HG02884 (cell line): ENCODE results near the gene SPTLC1.

Experiments
- ATAC-seq: cut with Tn5 transposase; IDR thresholded peaks from one replicate; pipeline ENCODE4 v1.9.1; 2021; ENCODE audit warnings: mild to moderate bottlenecking, moderate library complexity; ENCODE audit not compliant: unreplicated experiment

Gene SPTLC1

DNA sequence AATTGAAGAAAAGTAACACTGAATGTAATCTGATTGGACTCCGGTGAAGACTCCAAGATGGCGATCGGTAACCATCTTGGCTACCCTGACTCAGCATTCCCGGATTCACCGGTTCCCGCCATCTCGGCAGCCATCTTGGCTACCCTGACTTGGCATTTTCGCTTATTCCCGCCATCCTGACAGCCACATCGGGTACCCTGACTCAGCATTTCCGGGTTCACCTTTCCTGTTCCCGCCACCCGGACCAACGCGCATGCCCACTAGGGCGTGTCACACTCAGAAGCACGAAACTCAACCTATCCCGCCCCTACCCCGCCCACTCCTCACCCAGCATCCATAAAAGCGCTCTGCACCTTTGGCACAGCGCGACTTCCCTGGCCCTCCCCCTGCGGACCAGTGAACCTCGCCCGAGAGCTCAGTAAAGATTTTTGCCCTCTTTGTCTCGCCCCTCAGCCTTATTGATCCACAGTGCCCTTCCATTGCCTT is 17.2 kb downstream of the SPTLC1 start:
- no peak for ATAC-seq

DNA sequence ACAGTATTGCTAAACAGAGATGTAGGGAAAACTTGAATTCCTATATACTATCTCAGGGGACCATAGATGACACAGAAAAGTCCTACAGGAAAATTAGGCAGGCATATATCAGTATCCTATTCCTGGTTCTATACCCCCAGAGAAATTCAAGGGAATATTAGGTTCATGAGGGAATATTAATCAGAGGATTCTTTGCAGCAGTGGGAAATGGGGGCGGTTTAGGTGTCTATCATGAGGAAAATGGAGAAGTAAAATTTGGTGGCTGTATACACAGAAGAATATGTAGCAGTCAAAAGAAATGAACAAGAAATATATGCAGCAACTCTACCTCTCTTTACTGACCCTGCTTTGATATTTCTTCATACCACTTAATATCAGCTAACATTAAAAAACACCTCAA is 20.0 kb downstream of the SPTLC1 start:
- no peak for ATAC-seq

DNA sequence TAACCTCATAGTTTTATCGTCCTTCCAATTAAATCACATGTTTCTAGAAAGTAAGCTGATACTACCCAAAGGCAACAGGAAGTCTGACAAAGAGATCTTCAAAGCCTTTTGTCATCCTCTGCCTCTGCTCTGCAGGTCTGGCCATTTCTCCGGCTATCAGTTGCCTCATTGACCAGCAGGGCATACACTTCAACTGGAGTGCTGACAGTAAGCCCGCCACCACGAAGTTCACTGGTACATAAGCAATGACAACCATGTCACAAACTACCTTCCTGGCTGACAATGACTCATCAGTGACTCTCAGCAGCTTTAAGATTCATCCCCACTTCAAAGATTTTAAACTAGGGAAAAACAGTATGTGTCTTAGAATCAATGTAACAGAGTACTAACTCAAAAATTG is 20.6 kb downstream of the SPTLC1 start:
- ATAC-seq: no peak

DNA sequence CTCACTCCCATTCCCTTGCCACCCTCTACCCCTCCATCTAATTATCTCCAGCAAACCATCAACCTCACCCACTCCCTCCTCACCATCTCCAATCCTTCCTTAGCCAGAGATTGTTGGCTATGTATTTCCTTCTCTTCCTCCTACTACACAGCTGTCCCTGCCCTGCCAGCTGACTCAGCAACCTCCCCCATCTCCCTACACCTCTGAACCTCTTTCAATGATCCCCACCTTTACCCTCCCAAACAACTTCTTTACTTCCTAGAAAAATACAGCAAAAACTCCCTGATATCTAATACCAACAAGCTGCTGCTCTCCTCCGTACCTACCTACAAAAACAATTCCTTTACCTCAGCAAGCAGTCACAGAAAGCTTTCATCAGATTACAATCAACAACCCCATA is 37.3 kb downstream of the SPTLC1 start:
- ATAC-seq: no peak

DNA sequence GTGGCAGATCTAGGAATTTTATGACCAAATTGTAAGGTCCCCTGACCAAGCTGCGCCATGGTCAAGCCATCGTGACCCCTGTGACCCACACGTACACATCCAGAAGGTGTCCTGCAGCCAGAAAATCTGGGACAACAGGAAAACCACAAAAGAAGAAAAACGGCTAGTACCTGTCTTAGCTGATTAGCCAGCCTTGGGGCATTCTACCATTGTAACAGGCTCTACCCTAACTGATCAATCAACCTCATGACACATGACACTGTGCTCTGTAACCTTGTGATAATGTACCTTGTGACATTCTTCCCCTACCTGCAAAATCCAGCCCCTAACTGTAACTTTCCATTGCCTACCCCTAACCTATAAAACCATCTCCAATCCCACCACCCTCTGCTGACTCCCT is 43.6 kb downstream of the SPTLC1 start:
- no peak for ATAC-seq

DNA sequence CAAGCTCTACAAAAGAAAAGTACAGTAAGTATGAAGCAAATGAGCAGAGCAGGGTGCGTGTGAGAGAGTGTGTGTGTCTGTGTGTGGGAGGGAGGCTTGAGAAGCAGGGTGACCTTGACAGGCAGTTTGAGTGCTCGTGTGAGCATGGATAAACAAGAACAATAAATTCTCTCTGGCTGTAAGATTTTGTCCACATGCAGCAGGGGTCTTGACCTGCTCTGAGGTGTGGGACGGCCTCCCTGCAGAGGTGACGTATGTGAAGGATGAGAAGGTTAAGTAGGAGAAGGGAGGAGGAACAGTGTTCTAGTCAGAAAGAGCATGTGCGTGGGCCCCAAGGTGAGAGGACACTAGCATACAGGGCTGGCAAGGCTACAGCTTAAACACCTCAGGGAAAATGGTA is 49.0 kb downstream of the SPTLC1 start:
- ATAC-seq: no peak

DNA sequence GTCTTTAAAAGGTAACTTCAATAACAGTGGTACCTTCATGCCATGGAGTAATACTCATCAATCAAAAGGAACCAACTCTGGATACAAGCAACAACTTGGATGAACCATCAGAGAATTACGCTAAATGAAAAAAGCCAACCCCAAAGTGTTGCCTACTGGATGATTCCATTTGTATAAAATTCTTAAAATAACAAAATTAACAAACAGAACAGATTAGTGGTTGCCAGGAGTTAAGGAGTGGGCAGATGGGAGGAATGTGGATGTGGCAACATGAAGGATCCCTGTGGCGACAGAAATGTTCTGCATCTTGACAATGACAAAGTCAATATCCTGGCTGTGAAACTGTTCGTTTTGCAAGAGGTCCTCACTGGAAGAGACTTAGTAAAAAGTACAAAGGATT is 50.5 kb downstream of the SPTLC1 start:
- ATAC-seq: no peak

DNA sequence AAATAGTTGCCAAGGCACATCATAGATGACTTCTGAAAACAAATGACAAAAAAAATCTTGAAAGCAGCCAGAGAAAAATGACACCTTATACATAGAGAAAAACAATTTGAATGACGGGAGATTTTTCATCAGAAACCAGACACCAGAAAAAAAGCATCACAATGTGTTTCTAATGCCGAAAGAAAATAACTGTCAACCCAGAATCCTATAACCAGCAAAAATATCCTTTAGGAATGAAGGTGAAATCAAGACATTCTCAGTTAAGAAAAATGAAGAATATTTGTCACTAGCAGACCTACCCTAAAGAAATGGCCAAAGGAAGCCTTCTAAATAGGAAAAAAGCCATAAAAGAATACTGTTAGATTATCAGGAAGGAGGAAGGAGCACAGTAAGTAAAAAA is 54.0 kb downstream of the SPTLC1 start:
- ATAC-seq: no peak

DNA sequence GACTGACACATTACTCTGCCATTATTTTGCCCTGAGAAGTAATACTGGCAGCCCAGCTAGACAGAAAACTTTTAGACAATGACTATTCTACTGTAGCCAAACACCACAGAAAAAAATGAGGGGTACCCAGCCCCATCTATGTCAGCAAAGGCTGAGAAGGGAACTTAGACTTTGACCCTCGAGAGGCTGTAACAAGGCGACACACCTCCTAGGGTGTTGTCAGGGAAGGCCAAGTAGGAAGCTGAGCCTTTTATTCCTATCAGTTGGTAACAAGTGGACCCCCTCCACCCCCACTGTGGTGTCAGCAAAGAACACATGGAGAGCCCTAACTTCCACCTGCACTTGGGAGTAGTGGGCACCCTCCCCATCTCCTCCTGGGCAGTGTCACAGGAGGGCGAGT is 55.6 kb downstream of the SPTLC1 start:
- no peak for ATAC-seq

DNA sequence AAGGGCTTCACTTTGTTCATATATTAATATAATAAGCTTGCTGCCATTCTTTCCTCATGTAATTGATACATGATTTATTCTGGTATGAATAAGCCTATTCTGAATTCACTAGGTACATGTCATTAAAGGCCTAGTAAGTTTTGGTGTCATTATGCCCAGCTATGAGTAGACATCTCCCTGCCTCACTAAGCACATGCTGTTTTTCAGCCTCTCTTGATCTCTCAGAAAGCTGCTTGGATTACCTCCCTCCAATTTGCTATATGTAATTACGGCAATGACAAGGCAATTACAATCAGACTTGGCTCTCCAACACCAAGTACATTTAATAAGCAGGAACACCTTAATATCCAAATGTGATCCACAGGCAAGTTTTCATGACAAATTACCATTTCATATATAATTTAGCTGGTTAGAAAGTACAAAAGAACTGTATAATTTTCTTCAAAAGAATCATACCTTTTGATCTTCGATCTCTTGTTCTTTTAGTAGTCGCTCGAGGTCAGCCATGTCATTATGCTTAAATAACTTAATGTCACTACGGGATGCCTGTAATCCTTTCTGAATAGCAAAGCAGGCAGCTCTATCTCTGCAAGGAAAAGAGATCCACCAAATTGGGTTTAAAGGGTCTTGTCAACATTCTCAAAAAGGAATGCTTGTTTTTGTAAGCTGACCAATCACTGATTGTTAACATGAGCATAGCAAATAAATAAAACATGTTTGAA is 56.3 kb downstream of the SPTLC1 start:
- no peak for ATAC-seq

DNA sequence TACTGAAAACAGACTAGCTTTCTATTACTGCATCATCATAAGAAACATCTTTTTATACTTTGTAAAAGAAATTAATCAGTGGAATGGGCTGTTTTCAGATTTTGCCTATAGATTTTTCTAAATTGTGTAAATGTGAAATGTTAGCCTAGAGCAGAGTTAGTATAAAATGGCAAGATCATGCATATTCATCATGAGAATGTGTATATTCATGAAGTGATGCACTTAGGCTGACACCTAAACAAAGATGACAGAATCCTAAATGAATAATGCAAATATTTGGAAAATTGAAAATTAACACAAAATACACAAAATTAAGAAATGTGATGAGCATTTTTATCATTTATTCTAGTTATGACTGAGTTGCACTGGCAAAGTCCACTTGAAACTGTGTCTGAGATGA is 57.2 kb downstream of the SPTLC1 start:
- ATAC-seq: no peak

DNA sequence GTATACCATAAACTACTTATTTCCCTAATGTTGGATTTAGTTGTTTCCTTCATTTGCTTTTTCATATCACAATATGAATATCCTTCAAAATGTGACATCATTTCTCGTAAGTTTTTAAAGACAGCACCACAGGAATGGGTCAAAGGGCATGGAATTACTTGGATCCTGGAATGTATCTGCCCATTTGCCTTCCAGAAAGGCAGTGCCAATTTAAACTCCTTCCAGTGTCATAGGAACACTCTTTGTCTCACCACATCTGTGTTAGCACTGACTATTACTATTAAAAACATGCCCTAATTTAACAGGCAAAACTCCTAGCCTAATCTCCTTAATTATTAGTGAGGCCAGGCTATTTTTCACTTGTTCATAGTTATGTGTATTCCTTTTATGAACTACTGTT is 58.0 kb downstream of the SPTLC1 start:
- no peak for ATAC-seq

DNA sequence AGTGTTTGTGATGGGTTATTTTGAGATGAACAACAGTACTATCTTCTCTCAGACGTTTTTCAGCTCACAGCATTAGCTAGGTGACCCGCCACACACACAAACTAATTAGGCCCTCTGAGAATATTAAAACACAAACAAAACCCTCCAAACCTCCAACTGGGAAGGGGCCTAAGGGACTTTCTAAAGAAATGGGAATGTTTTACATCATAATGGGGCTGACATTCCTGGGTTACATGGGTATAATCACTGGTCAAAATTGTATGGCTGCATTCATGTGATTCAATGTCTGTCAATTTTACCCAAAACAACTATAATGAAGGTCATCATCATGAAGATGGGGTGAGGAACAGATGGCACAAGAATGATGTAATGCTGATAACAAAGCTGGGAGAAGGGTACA is 59.6 kb downstream of the SPTLC1 start:
- ATAC-seq: no peak

DNA sequence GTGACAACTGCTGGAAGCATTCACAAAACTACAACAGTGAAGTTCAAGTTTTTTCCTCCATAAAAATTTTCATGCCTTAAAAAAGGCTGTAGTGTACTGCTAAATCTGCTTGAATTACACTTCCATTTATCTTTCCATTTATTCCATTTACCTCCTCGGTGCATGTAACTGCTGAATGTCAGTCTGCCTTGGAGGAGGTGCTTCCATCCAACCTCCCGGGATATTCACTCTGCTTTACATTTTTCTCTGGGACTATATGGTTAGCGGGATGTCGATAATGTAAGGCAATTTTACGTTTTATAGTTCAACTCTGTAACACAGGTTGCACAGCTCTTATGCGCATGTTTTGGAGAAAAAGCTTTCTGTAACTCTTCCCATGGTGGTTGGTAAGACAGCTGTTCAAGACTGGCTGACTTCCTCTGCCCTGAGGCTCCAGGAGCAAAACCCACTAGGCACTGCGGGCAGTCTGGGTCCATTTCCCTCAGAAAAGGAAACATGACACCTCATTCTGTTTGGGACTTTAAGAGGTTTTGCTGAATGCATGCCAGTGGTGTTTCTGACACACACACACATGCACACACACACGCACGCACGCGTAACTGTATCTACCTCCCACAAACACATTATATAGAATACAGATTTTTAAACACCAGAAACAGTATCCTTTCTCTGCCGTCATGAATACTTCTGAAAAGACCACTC is 66.1 kb downstream of the SPTLC1 start:
- no peak for ATAC-seq

DNA sequence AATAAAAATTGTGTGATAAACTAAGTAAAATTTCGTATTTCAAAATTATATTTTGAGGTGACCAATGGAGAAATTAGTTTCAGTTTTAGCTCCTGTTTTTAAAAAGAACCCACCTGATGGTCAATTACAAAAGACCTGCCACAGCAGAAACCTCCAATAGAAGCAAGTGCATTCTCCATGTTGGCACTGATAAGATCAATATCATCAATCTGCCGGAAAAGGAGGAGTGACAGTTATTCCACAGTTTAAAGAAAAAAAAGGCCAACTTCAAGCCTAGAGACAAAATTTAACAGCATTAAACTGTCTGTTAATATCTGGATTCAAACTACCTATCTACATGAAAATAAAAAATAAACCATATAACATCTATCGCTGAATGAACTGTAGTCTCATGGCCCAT is 67.7 kb downstream of the SPTLC1 start:
- no peak for ATAC-seq

DNA sequence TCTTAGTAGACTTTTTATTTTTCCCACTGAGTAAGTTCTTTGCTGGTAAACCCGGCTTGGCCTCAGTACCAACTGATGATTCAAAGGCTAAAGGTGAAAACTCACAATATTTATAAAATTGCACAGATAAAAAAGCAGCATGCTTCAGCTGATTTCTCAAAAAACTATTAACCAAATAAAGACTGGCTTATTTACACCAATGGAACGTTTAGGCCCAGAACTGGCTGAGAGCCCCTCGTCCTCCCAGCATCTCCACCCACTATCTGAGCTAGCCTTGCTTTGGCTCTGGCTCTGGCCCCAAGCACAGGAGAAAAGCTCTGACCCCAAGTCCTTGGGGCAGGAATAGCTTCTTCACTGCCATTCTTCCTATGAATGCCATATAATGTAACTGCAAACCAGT is 68.5 kb downstream of the SPTLC1 start:
- no peak for ATAC-seq

DNA sequence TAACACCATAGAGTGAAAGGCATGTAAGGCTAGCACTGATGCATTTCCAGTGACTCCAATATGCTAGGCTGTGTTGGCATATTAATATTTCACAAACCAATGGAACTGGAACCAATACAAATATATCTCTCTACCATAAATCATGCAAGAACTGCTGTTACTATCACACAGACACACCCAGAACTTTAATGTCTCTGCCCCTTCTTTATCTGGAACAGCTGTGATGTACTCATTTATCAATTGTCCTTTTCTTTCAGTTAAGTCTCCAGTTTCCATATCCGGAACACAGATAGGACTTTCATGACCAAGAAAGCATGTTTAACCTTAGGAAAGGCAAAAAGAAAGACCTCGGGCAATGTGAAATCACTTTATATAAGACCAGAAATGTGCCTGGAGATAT is 70.3 kb downstream of the SPTLC1 start:
- ATAC-seq: no peak

DNA sequence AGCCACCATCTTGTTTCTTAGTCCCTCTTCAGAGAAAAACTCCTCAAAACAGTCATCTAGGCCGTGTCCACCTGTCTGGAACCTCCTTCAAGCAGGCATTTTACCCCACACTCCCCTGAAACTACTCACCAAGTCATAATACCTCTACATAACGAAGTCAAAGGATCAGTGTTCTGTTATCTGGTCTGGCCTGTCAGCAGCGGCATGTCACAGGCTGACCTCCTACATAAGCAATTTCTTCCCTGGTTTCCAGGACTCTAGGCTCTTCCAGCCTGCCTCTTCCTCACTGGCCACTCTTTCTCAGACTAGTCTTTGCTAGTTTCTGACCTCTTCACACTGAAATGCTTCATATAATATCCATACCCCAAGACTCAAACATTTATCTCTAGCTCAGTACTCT is 72.2 kb downstream of the SPTLC1 start:
- ATAC-seq: no peak

DNA sequence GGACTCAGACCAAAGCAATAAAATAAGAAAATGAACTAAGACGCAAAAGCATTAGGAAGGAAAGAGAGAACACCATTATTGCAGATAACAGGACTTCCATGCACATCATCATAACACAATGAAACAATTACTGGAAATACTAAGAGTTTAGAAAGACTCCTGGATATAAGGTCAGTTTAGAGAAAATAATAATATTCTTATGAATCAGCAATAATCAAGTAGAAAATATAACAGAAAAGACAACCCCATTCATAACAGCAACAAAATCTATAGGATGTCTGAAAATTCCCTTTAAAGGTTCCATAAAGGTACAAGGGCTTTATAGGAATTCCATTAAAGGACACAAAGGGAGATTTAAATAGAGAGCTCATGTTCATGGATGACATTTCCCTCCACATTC is 73.0 kb downstream of the SPTLC1 start:
- no peak for ATAC-seq

DNA sequence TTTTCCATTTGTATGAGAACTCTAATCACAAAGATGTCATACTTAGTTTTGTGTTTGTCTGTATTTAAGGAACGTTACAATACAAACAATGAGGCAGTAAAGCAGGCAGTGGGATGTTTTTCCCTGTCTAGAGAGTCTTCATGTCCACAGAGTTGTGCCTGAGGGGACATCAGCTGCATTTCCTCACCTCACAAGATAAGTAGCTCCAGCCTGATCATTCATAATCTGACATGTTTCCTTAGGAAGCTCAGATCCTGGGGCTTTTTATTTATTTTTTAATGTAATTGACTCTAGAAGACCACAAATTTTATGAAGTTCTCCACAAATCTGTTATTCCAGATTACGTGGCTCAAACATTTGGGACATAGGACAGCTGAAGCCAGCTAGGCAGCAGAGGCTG is 78.5 kb downstream of the SPTLC1 start:
- no peak for ATAC-seq

DNA sequence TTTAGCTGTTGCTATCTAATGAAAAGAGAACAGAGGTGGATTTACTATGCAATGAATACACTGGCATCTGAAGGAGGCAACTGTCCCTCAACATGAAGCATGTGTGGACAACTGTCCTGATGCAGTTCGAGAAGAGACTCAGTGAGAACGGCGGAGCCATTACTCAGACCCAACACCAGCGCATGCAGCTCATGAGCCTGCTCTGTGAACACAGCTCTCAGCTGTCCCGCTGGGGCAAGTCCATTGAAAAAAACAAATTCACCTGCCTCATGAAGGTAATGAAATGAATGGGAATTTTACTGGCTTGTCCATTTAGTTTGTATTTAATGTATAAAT is 78.8 kb downstream of the SPTLC1 start:
- no peak for ATAC-seq

DNA sequence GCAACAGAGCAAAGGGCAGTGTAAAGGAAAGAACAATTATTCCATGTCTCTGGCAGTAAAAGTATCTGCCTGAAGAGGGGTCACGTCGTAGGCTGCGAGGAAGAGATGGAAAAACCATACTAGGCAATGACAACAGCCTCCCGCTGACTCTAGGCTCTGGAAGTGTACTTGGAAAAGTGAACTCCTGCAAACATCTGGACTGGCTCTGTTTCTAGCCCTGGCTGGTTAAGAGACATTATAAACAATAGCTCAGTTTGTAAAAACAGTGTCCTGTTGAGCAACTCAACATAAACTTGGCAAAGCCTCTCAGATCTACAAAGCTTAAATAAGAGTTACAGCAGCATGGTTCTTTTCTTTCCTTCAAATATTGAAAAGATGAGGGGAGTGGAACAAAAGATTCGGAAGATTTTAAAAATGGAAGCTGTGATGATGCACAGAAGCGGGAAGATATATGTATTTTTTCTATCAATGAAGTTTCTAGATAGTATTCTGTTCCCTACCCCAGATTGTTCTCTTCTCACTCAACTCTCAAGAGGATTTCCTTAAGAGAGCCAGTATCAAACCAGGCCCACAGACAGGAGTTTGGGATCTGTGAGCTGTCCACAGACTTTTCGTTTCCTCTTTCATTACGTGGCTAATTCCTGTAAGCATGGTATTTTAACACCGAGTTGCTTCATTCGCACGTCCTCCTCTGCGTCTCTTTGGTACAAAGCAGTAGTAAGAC is 79.4 kb downstream of the SPTLC1 start:
- no peak for ATAC-seq
